ENCODE measurements around the gene EPG5.
A peak's percentile ranks its signal among the peaks of the same experiment; 100 is the strongest.

Gene EPG5

DNA sequence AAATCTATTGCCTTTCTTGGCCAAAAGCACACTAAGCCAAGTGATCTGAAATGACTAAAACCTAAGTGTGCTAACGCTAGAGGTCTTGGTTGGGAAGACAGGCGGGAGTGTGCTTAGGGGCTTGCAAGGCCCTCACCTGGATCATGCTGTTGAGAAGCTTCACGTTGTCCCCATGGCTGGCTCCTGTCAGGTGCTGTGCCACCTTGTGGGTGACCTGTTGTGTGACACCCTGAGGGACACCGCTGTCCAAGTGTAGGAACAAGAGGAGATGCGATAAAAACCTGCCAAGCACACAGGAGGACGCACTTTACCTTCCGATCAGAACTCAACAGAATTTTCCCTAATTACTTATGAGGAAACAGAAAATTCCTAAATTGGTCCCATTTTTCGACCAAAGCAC, 50.8 kb downstream of the EPG5 start:
- DNase-seq: no peak

DNA sequence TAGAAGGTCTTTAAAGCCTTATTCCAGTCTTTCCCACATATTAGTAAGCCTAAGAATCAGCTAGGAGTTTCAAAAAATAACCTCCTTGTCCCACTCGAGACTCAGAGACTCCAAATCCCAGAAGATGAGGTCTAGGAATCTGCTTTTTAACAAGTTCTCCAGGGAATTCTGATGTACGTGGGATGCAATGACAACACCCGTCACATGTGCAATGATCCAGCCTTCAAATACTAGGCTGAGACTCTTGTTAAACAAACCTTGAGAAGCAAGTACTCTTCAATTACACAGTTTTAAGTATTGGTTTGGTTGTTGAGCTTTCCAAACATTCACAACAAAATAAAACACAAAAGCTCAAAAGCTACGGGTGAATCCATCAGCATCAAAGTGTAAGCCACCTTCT, 53.9 kb downstream of the EPG5 start:
- no peak for DNase-seq

DNA sequence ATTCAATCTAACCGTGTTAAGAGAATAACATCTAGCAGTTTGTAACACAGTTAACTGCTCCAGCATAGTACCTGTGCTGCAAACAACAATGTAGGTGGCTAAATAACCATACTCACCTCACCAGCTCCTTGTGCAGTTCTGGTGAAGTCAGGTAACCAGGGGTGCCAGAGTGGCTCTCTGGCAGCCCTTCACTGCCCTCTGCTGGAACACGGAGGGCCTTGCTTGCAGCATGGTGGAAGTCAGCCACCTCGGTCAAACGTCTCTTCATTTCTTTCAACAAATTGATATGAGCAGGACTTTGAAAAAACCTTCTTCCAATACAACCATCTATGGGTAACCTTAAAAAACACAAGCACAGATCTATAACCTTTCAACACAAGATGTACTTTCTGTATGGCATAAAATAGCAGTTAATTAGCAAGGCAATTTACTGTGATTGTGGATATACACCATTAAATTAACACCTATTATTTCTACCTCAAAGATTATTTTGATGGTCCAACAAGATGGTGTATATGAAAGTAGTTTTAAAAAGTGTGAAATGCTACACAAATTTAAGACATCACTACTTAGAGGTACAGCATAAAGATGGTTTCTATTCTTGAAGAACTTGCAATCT, 56.6 kb downstream of the EPG5 start:
- peak; percentile 4 for DNase-seq

DNA sequence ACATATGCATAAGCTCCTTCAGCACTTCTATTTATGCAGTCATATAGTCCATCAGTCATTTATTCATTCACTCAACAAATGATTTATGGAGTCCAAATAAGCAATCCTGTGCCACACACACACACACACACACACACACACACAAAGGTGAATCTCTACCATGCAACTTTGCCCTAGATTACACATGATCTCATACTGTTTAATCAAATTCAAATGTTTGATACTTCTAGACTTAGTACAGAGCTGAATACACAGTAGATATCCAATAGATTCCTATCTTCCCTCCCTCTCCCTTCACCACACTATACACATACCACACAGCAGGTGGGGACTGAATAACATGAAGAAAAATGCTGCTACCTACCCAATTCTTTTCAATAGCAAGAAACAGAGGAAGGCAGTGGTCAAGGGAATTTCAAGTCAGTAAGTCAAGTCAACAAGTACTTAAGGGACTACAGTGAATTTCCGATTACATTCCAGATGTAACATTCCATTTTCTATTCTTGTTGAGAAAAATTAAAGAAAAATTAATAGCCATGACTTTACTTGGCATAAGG, 65.4 kb downstream of the EPG5 start:
- DNase-seq: no peak

DNA sequence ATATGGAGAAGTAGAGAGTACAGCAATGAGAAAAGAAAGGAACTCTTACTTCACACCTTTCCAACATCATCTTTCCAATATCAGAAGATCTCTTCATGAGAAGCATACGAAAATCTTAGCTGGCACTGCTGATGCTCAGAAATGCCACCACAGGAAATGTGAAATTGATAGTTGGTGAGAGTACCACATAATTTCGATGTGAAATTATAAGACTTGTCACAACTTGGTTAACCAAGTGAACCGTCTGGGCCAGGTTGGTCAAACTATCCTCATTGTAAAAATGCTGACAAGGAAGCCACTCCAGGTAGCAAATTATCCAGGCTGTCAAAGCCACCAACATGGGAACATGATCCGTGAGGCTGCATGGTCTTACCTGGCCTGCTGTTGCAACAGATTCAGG, 66.5 kb downstream of the EPG5 start:
- no peak for DNase-seq

DNA sequence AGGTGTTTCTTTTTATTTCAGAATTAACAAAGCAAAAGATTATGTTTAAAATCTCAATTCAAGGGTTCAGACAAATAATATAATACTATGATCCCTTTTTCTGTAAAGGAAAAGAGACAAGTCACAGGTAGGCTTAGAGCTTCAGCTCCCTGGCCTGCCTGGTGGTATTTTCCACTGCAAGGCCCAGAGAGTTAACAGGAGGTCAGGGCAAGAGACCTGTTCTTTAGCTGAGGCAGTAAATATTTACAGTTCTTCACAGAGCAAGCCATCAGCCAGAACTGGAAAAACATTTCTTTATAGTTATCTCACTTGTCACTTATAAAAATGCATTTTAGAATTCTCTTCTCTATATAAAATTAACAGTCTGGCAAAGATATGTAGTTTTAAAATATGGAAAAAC, 70.1 kb downstream of the EPG5 start:
- DNase-seq: no peak

DNA sequence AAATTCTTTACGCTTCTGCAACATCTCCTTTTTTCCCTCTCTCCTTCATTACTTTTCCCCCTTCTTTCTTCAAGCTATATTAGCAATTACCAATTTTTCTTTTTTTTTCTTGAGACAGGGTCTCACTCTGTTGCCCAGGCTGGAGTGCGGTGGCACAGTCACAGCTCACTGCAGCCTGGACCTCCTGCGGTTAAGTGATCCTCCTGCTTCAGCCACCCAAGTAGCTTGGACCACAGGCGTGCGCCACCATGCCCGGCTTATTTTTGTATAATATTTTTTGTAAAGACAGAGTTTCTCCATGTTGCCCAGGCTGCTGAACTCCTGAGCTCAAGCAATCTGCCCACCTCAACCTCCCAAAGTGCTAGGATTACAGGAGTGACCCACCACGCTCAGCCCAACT, 70.7 kb downstream of the EPG5 start:
- no peak for DNase-seq

DNA sequence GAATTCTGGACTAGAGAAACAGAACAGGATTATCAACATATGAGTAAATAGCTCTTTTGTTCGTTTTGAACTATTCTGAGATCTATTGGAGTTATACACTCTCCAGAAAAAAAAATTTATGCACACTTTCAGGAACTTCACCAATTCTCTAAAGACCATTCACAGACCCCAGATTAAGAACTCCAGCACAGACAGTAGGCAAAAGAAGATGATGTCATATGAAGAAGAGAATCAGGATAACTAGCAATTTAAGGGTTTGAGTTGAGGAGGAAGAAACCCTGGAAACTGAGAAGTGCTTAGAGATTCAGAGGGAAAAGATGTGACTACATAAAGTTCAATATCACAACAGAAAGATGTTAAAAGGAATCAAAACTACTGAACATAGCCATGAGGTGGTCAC, 71.8 kb downstream of the EPG5 start:
- DNase-seq: no peak

DNA sequence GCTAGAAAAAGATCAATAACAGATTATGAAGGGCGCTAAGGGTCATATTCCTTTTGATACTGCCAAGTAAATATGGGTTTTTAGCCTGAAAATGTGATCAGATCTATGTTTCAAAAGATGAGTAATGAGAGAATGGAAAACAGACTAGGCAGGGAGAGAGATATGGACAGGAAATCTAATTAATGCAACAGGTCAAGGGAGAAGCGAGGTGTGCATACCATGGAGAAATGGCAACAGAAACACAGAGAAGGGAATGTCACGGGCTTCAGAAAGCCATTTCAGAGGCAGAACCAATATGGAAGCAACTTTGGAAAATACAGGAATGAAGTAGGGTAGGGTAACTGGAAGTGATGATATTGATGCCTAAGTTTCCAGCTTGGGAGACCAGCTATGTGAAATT, 72.3 kb downstream of the EPG5 start:
- no peak for DNase-seq

DNA sequence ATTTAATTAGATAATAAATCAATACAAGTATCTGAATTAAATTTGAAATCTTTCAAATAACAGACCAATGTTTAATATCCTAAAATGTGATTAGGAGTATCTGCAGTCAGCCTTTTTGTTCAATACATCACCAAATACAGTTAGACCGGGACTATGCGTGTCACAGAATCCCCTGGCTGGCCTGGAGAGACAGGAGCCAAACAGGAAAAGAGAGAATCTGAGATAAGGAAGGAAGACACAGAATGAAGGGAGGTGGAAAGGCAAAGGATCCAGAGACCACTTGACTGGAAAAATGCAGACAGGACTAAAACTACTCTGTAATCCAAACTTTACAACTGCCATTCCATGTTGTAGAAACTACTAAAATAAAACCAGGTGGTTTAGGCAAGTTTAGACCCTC, 75.3 kb downstream of the EPG5 start:
- no peak for DNase-seq

DNA sequence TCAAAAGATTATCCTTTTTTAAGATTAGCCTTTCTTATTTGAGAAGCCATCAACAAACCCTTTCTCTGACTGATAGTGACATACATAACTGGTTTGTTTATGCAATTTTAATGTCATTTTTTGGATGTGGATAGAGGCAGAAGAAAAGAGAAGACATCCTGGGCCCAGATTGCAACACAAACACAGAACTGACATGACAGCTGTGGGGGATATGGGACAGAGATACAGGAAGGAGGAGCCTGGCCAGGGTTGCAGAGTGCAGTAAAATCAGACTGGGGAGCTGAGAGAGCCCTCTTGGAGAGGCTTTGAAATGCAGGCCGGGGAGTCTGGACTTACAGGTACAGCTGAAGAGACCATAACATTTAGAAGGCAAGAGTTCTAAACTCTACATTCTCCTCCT, 76.5 kb downstream of the EPG5 start:
- DNase-seq: no peak

DNA sequence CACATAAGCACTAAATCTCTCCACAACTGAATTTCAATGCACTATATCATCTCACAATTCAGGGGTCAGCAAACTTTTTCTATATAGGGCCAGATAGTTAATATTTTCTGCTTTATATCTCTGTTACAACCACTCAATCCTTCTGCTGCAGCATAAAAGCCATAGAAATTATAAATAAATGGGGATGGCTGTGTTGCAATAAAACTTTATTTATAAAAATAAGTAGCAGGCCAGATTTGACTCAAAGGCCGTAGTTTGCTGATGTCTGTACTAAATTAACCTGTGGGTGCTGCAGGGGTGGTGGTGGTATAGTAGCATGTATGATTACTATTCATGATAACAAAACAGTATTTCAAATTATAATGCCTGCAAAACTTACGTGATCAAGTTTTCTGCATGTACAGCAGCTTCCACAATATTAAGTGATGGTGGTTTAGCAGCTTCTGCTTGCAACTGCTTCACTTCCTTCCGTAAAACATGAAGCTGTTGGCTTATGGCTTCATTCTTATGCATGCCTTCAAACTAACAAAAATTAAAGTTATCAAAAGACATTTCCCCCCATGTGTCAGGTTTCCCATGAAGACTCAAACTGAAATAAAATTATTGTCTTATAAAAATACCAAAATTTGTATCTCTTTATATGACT, 77.6 kb downstream of the EPG5 start:
- DNase-seq: no peak

DNA sequence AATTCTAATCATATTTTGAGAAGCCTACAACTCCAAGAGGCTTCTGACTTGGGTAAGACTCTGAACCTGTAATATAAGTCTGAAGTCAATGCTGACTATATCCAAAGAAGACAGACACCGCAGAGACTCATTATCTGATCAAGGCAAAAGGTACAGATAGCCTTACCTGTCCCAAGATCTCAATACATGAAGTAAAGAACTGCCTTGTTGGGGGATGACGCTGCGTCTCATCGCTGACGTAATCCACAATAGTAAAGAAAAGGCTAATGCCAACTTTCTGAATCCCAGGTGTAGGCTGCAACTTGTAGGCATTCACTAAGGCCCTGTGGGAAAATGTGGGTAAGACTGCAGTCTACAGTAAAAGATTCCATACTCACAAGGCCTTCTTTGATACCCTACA, 79.5 kb downstream of the EPG5 start:
- no peak for DNase-seq

DNA sequence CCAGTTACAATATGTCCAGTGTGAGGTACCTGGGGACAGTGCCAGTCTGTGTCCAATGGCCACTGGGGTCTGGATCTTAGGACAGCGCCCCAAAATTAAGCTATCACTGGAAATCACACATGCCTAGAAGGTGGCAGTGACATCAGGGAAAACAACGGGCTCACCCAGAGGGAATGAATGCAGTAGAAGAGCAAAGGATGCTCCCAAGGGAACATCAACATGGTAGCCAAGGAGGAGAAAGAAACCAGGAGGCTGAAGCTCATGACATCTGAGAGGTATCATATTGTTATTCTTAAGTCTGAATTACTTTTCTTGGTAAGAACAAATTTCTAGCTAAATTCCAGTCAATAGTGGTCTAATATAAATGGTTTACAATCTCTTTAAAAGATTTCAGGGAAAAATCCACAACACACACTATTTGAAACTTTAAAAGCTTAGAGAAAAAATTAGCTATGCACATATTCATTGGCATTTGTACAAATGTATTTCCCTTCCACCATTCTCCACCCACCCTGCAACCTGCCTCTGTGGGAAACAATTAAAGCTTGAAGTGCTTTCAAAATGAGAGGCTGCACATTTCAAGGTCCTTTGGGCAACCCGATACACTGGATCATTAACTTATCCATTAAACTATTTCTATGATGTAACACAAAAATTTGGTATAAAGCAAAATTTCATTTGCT, 86.1 kb downstream of the EPG5 start:
- DNase-seq: no peak

DNA sequence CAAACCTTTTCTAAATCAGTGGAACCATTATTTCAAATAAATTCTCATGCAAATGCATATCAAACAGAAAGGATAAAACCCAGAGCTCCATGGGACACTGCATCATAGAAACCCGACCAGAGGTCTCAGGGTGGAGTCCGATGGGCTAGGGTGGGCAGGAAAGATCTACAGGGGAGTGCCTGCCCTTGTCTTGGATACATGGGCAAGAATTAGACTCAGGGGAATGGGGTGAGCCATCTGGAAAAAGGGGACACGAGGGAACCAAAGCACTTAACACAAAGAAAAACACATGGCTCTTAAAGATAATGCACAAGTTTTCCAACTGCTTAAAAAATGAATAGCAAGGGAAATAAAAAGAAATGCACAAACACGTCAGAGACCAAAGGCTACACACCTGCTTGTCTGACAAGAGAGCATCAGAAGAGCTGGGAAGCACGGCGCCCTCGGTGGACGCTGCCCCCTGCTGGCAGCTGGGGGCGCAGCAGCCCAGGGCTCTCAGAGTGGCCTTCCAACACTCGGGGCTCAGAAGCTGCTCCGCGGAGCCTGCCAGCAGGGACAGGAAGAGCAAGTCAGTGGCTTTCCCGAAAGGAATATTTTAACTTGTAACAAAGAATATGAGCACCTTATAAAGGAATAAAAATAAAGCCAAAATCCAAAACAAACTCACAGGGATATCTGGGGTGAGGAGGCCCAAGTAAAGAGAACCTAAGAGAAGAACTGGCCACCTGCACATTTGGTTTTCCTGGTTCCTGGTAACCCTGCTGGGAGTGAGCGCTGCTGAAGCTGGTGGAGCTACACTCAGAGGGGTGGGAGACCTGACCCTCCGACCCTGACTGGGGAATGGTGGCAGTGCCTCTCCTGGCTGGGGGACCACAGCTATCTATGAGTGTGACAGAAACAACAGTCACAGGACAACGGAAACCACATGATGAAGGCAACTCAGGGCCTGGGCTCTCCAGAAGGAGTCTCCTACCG, 87.2 kb downstream of the EPG5 start:
- DNase-seq: peak; percentile 29

DNA sequence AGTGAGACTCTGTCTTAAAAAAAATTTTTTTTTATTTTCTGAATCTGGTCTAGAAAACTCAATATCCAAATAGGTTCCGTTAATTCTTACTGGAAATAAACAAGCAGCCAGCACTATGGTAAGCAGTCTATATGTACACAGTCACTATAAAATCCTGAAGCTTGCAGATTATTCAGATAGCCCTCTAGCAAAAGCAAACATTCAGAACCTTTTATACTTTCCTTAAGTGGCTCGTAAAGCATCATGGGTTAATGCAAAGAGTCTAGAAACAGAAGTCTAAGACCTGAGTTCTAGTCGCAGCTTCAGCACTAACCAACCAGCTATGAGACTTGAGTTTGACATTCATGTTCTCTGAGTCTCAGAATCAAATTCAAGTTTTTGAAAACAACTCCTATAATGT, 89.7 kb downstream of the EPG5 start:
- no peak for DNase-seq

DNA sequence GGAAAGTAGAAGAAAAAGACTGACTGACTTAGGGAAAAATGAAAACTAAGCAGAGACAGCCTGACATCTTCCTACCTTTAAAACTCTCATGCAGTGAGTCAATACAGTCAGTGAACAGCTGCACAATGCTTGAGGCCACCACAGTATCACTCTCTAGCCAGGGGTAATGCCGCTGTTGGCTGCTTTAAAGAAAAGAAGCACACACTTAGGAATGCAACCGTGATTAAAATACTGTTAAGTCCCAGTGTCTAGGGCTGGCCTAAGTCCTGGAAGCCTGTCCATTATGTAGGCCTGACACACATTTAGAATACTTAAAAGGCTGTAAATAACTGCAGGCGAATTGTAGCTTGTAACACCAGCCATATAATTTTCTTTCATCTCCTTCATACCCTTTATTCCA, 91.0 kb downstream of the EPG5 start:
- DNase-seq: no peak

DNA sequence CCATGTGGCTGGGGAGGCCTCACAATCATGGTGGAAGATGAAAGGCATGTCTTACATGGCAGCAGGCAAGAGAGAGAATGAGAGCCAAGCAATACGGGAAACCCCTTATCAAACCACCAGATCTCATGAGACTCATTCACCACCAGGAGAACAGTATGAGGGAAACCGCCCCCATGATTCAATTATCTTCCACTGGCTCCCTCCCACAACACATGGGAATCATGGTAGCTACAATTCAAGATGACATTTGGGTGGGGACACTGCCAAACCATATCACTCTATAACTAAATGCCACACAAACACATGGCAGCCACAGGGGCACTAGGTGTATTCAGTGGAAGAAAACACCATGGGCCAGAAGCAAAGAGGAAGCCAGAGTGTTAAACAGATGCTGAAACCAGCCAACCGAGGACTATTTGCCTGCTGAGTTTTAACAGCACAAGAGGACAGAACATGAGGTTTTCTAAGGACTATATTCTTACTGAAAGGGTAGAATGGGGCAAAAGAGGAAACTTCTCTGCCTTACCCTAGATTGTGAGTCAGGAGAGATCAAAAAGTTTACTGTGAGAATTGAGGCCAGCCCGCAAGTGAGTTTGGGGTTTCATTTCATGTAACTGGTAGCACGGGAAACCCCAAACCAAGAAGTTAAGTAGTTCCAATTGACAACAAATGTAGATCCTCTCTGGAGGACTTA, 92.5 kb downstream of the EPG5 start:
- DNase-seq: no peak

DNA sequence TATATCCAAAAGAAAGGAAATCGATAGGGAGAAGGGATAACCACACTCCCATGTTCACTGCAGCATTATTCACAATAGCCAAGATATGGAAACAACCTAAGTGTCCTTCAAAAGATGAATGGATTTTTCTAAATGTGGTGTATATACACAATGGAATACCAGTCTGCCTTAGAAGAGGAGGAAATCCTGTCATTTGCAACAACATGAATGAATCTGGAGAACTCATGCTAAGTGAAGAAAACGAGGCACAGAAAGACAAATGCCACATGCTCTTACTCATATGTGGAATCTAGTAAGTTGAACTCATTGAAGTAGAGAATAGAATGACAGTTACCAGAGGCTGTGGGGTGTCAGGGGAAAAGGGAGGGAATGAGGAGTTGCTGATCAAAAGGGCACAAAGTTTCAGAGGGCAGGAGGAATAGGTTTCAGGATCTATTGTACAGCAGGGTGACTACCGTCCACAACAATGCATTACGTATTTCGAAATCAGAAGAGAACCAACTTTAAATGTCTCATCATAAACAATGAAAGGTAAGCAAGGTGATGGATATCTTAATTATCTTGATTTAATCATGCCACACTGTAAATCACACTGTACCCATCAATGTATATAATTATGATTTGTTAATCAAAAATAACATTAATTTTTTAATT, 95.6 kb downstream of the EPG5 start:
- DNase-seq: no peak

DNA sequence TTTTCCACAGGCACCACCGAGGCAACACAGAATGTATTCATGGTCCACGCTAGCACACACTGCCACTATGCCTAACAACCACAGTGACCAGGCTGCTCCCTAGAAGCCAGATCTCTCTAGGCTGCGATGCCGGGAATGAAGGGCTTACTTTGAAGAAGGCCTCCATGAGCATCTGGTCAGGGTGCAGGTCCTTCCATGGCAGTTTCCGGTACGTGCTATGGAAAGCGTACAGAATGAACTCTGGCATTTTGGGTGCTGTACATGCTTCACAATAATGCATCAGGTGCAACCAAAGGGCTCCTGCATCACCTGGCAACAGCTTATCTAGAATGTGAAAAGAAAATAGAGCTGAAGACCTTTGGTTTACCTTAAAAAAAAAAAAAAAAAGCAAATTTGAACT, 96.7 kb downstream of the EPG5 start:
- no peak for DNase-seq

DNA sequence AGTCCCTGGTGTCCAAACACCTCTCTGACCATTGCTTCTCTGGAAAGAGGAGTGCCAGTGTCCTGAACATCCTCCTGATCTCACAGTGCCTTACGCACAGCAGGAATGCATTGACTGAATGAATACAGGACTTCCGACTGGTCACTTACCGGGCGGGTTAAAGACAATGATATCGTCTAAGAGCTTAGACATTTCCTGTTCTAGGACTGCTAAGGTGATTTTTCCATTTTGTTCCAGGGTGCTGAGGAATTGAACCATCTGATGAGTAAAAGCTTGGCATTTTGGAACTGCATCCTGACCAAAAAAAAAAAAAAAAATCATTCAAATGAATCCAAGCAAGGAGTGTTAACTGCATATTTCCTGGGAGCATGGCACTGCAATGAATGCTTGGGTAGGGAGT, 101.7 kb downstream of the EPG5 start:
- DNase-seq: no peak

DNA sequence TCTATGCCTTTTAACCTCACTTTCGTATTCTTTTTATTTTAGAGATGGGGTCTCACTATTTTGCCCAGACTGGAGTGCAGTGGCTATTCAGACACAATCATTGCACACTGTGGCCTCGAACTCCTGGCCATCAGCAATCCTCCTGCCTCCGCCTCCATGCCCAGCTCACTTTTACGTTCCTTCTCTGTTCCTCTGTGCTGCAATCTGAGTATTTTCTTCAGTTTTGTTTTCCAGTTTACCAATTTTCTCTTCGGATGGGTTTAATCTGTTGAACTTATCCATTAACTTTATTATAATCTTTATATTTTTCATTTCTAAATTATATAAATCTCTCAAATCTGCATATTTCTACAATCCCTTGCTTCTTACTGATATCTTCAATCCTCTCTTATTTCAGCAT, 103.0 kb downstream of the EPG5 start:
- no peak for DNase-seq
